HG02943 (cell line): ENCODE measurements around the gene TRPM2.
"Not testable (repeated sequence)": the region's sequence is repeated elsewhere in the genome, so short reads cannot be mapped to it uniquely, and the experiment has no call there.

Experiments used
- ATAC-seq: cut with Tn5 transposase; IDR thresholded peaks from one replicate; pipeline ENCODE4 v1.9.1; 2021; ENCODE audit warnings: mild to moderate bottlenecking, low read depth, moderate library complexity; ENCODE audit not compliant: unreplicated experiment

The TRPM2 gene

DNA sequence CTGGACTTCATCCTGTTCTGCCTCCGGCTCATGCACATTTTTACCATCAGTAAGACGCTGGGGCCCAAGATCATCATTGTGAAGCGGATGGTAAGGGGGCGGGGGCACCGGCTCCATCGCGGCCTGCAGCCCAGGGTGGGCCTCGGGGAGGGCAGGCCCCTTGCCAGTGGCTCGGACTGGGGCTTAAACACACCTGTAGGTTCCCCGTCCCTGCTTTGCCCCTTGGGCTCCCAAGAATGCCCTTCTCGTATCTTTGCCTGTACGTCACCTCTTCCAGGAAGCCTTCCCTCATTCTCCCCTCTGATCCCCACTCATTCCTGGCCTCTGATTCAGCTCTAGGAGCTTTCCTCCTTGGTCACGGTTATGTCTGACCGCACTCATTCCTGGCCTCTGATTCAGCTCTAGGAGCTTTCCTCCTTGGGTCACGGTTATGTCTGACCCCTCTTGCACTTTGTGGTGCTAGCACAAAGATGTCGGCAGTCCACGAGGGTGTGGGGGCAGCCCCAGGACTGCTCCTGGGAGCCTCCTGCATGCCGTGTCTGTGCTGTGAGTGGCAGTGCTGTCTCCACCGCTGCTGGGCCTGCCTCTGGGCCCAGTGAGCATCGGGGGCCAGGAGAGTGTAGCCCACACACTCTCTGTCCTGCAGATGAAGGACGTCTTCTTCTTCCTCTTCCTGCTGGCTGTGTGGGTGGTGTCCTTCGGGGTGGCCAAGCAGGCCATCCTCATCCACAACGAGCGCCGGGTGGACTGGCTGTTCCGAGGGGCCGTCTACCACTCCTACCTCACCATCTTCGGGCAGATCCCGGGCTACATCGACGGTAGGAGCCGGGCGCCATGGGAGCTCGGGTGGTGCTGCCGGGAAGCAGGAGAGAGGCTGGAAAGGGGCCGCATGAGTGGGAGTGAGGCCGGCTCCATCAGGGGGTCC is 52.8 kb downstream of the TRPM2 start:
- no peak for ATAC-seq

DNA sequence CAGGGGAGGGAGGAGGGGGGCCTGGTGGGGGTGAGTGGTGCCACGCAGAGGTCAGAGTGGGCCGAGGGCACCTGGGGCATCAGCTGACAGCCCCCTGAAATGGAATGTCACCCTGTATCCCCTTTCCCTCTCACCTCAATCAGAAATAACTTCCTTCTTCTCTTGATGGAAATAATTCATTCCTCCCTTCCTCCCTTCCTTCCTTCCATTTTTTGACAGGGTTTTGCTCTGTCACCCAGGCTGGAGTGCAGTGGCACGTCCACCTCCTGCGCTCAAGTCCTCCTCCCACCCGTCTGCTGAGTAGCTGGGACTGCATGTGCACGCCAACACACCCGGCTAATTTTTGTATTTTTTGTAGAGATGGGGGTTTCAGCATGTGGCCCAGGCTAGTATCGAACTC is 53.5 kb downstream of the TRPM2 start:
- no peak for ATAC-seq

DNA sequence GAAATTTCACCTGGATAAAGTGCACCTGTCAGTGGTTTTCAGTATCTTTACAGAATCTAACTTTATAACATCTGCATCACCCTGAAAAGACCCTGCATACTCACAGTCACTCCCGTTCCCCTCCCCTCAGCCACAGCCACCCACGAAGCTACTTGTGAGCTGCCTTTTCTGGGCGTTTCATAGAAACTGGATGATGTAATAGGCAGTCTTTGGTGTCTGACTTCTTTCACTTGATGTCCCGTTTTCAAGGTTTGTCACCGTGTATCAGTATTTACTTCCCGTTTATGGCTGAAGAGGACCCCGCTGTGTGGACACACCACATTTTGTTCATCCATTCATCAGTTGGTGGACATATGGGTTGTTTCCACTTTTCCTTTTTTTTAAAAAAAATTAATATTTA is 54.1 kb downstream of the TRPM2 start:
- ATAC-seq, result no peak

DNA sequence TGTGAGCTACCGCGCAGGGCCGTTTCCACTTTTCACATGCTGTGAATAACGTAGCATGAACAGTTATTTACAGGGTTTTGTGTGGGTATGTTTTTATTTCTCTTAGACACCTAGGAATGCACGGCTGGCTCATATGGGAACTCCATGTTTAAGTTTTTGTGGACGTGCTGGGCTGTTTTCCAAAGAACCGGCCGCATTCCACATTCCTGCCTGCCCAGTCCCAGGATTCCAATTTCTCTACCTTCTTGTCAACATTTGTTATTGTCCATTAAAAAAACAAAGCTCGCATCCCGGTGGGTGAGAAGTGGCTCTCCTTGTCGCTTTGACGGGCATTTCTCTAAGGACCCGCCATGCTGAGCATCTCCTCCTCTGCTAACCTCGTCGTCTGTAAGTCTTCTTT is 54.8 kb downstream of the TRPM2 start:
- ATAC-seq, result no peak

DNA sequence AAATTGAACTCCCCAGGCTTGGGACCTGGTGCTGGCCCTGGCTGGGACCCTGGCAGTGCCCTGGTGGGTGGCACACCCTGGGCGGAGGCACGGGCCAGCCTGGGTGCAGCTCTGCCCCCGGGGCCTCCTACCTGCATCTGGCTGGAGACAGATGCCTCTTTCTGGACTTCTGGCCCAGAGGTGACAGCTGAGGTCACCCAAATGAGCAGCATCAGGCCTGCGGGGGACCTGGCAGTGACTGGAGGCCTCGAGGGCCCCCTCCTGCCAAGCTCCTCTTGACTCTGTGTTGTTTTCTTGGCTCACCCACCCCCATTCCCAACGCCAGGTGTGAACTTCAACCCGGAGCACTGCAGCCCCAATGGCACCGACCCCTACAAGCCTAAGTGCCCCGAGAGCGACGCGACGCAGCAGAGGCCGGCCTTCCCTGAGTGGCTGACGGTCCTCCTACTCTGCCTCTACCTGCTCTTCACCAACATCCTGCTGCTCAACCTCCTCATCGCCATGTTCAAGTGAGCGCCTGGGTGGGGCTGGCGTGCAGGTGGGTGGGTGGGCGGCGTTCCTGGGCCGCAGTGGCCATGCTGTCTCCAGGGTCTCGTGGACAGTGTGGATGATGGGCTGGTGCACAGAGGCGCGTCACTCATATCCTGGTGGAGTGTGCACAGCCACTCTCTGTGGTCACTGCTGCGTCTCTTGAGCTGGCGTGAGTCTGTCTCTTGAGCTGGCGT is 60.3 kb downstream of the TRPM2 start:
- no peak for ATAC-seq

DNA sequence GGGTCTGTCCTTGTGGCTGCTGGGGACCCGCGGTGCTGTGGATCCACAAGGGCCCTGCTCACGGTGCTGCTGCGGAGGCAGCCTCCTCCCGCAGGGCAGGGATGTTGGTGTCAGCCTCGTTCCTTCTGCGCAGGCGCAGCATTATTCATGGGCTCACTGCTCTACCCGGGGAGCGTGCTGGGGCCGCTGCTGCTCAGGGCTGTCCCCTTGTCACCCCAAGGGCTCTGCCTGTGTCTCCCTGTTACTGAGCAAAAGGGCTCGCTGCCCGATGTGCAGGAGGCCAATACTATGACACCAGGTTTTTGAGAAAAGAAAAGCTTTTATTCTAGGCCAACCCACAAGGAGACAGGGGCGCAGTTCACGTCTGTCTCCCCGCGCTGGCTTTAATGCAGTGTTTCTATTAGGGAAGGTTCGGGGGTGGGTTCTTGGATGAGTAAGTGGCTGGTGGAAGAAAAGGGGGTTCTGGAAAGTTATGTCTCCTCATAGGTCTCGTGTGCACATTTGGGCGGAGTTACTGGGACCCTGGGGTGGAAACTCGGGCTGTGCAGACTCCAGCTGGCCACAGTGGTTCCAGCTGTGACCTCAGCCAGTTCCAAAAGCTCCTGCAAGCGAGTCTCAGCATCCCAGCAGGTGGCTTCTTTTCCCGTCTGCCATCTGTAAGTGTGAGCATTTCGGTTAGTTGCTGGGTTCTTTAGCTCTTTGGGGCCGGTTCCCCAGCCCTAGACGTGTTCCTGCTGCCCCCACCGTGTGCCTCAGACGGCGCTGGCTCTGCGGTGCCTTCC is 61.1 kb downstream of the TRPM2 start:
- no peak for ATAC-seq

DNA sequence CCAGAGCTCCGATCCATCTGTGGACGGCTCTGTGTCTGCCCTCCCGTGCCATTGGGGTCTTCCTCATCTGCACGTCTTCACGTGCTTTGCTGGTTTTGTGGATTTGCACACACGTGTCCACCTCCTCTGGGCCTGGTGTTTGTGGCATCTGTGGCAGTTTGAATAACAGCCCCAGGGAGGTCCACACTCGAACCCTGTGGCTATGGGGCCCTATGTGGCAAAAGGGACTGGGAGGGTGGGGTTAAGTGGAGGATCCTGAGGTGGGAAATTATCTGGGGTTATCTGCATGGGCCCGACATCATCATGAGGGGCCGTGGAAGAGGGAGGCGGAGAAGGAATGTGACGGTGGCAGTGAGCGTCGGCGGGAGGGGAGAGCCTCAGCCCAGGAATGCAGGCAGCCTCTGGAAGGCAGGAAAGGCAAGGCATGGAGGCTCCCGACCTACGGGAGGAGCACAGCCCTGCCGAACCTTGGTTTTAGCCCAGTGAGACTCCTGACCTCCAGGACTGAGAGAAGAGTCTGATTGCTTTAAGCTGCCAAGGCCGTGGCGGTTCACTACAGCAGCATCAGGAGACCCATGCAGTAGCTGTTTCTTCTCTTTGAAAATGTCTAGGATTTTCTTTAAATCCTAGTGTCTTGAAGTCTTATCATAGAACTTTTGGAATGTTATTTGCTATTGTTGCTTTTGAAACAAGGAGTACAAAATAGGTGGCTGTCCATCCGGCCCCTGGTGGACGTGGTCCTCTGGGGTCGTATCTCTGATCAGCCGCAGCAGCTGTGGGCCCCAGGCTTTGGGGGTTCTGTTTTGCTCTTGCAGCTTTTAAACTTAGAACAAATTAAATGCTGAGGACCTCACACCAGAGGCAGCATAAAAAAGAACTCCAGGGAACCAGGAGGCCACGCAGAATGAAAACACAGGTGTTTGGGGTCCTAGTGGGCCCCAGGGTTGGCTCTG is 61.9 kb downstream of the TRPM2 start:
- no peak for ATAC-seq

DNA sequence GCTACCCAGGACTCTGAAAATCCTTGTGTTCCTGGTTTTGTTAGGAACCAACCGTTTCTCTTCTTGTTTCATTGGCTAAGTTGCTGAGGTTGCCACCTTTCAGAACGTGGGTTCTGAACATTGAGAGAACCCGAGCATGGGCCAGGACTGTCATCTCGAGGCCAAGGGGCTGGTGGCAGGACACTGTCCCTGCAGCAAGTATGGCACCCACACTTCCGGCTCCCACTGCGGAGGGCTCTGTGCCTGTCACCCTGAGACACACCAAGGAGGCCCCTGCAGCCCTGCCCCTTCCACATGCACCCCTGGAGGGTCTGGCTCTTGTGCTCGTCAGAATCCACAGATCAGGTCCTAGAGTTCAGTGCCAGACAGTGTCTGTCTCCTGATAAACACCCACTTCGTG is 62.8 kb downstream of the TRPM2 start:
- no peak for ATAC-seq

DNA sequence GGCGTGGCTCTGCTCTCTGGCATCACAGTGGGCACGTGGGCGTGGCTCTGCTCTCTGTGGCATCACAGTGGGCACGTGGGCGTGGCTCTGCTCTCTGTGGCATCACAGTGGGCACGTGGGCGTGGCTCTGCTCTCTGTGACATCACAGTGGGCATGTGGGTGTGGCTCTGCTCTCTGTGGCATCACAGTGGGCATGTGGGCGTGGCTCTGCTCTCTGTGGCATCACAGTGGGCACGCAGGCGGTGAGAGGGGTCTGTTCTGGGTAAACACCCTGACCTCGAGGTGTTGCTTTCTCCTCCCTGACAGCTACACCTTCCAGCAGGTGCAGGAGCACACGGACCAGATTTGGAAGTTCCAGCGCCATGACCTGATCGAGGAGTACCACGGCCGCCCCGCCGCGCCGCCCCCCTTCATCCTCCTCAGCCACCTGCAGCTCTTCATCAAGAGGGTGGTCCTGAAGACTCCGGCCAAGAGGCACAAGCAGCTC is 64.2 kb downstream of the TRPM2 start:
- not testable (repeated sequence) for ATAC-seq

DNA sequence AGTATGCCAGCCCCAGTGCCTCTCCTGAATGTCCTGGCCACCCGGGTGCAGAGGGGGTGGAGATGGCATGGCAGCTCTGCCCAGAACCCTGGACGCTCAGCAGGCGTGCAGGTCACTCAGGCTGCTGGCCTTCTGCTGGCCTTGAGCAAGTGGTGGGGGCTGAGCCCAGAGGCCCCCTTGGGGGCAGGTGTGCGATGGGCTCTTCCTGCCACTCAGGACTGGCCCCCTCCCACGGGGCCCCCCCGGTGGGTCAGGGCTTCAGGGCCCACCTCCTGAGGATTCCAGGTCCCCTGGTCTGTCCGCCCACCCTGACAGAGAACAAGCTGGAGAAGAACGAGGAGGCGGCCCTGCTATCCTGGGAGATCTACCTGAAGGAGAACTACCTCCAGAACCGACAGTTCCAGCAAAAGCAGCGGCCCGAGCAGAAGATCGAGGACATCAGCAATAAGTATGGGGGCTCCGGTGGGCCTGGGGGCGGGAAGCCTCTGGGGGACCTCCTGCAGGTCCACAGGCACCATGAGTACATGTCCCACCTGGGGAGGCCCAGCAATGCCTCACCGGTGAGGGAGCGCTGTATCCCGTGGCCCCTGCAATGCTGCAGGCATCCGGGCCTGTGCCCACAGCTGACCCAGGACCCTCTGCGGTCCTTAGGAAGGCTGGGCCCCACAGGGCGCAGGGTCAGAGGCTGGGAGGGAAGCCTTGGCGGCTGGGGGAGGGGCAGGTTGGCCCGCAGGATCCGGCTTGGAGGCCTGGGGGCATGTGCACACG is 64.9 kb downstream of the TRPM2 start:
- ATAC-seq, result no peak

DNA sequence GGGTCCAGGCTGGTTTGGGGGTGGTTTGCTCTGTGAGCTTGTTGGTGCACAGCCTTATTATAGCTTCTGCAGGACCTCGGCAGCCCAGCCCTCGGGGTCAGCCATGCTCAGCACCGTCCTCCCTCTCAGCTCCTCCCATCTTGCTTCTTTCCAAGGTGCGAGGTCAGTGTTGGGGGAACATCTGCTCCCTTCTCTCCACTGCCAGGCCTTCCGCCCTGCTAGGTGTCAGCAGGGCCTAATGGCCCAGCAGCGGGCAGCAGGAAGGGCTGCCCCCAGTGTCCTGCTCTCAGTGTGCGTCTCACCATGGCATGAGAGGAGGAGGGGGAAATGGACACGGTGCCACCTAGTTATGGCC is 65.4 kb downstream of the TRPM2 start:
- ATAC-seq, result no peak

DNA sequence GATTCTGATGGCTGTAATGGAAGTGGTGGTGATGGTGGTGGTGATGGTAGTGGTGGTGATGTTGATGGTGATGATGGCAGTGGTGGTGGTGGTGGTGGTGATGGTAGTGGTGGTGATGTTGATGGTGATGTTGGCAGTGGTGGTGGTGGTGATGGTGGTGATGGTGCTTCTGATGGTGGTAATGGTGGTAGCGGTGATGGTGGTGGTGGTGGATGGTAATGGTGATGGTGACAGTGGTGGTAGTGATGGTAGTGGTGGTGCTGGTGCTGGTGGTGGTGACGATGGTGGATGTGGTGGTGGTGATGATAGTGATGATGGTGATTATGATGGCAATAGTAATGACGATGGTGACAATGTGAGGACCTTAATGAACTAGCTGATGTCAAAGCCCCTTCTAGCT is 66.3 kb downstream of the TRPM2 start:
- ATAC-seq, result no peak

DNA sequence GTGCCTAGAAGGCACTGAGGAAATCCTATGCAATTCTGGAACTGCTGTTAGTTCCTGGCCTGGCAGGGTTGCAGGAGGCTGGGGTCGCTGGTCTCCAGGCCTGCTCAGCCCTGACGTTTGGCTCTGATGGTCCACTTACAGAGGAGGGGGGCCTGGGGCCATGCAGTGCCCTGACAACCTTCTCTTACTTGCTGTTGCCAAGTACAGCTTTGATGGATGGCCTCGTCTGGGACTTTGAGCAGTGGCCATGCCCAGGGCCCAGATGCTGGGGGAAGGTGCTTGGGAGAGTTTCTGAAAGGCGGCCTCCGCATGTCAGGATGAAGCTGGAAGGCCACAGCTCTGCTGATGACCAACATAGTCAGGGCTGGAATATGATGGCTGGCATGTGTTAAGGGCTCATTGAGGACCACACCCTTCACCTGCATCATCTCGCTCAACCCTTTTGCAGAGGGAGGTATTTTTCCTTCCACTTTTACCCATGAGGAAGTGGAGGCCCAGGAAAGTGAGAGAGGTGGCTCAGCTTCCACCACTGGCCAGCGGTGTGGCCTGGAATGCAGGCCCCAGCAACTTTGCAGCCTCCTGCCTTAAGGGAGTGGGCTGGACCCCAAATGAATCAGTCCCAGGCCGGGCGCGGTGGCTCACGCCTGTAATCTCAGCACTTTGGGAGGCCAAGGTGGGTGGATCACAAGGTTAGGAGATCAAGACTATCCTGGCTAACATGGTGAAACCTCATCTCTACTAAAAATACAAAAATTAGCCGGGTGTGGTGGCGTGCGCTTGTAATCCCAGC is 67.2 kb downstream of the TRPM2 start:
- ATAC-seq, result no peak

DNA sequence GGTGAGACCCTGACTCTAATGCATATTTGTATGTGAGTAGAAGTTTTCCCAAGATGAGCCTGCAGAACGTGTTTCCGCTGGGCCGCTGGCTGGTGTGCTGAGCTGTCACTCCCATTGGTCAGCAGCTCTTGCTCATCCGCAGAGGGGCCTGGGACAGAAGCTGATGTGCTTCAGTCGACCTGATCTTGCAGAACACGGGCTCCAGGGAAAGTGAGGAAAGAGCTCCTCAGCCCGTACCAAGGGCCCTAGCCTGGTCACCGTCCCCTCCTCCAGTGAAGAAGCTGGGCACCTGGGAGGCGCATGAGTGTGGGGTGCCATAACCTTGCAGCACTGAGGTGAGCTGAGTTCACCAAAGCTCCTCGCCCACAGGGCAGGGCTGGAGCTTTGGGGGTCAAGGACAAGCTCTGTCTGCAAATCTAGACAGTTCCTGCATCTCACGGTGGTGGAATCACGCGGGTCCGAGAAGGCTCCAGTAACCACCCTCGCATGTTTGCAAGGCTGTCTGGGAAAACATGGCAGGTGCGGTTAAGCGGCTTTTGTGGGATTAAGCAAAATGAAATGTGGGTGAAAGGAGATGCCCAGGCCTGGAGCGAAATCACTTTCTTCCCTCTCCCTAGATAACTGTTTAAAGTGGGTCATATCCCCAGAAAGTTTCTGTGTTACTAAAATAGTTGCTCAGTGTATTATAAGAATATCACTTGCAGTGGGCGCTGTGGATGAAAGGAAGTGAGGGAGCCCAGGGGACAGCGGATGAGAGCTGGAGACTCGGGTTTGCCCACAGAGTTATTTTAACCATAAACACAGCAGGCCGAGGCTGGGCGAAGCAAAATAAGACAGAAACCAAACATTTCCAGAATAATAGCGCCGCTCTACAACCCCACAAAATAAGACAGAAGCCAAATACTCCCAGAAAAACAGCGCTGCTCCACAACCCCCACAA is 68.8 kb downstream of the TRPM2 start:
- no peak for ATAC-seq

DNA sequence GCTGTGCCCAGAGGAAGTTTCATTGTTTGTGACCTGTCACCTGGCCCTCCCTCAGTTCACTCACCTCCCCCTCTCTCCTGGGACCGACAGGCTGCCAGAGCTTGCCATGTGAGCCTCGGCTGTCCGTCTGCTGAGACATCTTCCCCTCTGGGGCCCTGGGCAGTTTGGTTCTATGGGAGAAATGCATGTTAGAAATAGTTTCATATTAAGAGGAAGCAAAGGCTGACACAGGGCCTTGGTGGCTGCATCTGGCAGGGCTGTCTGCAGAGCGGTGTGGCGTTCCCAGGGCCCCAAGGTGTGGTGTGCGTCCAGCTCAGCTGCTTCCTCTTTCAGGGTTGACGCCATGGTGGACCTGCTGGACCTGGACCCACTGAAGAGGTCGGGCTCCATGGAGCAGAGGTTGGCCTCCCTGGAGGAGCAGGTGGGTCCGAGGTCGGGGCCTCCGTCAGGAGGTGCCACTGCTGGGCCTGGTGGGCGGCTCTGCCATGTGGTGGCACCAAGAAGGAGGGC is 69.9 kb downstream of the TRPM2 start:
- no peak for ATAC-seq

DNA sequence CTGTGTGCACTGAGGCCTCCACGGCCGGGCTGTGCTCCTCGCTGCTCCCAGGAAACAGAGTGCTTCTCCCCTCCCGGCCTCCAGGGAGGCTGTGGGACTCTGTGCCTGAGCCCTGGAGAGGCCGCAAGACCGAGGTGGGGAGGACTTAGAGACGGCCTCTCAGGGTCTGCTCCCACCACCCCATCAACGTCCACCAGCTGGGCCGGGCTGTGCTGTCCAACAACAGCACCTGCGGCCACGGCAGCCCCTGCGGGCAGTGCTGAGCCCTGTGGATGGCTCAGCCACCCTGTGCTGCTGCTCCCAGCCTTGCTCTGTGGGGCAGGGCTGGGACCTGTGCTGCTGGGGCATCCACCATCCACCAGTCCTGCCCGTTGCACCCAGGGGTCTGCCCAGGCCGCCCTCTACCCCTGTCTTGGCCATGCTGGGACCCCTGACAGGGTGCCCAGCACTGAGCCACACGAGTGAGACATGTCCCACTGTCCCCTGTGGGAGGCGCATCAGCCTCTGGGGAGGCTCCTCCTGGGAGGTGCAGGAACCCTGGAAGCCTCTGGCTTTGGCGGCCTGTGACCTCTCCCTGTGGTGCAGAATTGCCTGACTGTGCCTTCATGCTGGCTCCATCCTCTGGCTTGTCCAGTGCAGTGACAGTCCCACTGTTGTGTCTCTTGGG is 70.7 kb downstream of the TRPM2 start:
- no peak for ATAC-seq
